BJ (cell line): ENCODE measurements around the gene ALAS1. TPM values are rescaled to one million over a fixed set of nuclear protein-coding genes. Genes with fewer than 3 reads are reported as not detected.

ENCODE experiments used
- CTCF ChIA-PET: fragments of 350-600 bp; formaldehyde crosslinking; extraction: SDS; loops from one replicate; lab custom pipeline; 2021; ENCODE audit warnings: antibody characterized with exemption, inconsistent platforms; lab: Yijun Ruan, JAX
- POLR2A ChIA-PET: fragments of 300-600 bp; sonication (Branson Sonifier 250); formaldehyde crosslinking; extraction: SDS; loops from one replicate; lab custom pipeline; 2021; ENCODE audit warnings: antibody characterized with exemption; lab: Charles Lee
- DNase-seq: peaks from one replicate; pipeline ENCODE4 v3.0.0-alpha.2; 2011; ENCODE audit warnings: low read depth
- H3K27me3 ChIP-seq: 2 replicates; pipeline ENCODE4 v1.6.0; 2011; ENCODE audit warnings: low read length; ENCODE audit not compliant: control insufficient read depth, insufficient read depth
- H3K36me3 ChIP-seq: 2 replicates; pipeline ENCODE4 v1.5.1; 2011; ENCODE audit warnings: low read length; ENCODE audit not compliant: control insufficient read depth, insufficient read depth
- H3K4me3 ChIP-seq: 2 replicates; pipeline ENCODE4 v1.5.1; 2011; ENCODE audit warnings: low read depth, mild to moderate bottlenecking, control low read depth, low read length
- polyA plus RNA-seq: library from polyadenylated mRNA; depleted of rRNA; stranded (reverse); fragments of >200 nt; gene quantifications from 2 replicates; pipeline ENCODE4 v1.2.3, GENCODE V29; 2011
- TF ChIP-seq, protein P1 (sequence below): IDR thresholded peaks from 2 replicates; pipeline ENCODE4 v1.5.1; 2011; ENCODE audit warnings: low read depth, mild to moderate bottlenecking, control low read depth, inconsistent platforms, low read length, moderate library complexity; ENCODE audit not compliant: insufficient read depth

Gene ALAS1
- polyA plus RNA-seq, 1 experiment = 51.7 TPM

GRCh38 chr3:52247409-52248164, 49.6 kb downstream of the ALAS1 start:
- TF ChIP-seq, protein P1, sequence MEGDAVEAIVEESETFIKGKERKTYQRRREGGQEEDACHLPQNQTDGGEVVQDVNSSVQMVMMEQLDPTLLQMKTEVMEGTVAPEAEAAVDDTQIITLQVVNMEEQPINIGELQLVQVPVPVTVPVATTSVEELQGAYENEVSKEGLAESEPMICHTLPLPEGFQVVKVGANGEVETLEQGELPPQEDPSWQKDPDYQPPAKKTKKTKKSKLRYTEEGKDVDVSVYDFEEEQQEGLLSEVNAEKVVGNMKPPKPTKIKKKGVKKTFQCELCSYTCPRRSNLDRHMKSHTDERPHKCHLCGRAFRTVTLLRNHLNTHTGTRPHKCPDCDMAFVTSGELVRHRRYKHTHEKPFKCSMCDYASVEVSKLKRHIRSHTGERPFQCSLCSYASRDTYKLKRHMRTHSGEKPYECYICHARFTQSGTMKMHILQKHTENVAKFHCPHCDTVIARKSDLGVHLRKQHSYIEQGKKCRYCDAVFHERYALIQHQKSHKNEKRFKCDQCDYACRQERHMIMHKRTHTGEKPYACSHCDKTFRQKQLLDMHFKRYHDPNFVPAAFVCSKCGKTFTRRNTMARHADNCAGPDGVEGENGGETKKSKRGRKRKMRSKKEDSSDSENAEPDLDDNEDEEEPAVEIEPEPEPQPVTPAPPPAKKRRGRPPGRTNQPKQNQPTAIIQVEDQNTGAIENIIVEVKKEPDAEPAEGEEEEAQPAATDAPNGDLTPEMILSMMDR = no peak
- ChIA-PET CTCF (interaction anchor here (0.7 kb wide), 1 partner anchor 180 kb away, joined by 3 read pairs; no protein-coding TSS in a partner anchor), POLR2A (no interaction called here)
- no peak for DNase-seq
- Histone ChIP-seq H3K36me3 (peaks cover 15% of the 10 kb centered on the region), H3K27me3 (no peaks in the 10 kb centered on the region), H3K4me3 (no peak overlapping the region)

DNA sequence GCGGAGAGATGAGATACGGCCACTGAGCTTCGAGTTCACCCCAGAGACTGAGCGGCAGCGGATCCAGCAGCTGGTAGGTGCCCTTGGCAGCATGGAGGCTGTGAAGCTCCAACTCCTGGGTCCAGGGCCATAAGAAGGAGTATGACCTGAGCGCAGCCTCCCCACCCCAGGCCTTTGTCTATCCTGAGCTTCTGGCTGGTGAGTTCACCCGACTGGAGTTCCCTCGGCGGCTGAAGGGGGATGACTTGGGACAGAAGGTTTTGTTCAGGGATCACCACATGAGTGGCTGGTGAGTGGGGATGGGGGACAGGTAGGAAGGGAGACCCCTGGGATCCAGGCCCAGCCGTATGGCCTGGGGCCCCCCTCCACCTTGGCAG, 50.2 kb downstream of the ALAS1 start:
- CTCF ChIA-PET = interaction anchor here (0.7 to 1.2 kb wide), 2 partner anchors 15 to 179 kb away, joined by 3 read pairs; no protein-coding TSS in a partner anchor
- no peak for DNase-seq
- Histone ChIP-seq H3K27me3 (no peaks in the 10 kb centered on the region), H3K4me3 (no peak overlapping the region), H3K36me3 (peaks cover 15% of the 10 kb centered on the region)
- TF ChIP-seq, protein P1 = no peak
- POLR2A ChIA-PET = no interaction called here

DNA sequence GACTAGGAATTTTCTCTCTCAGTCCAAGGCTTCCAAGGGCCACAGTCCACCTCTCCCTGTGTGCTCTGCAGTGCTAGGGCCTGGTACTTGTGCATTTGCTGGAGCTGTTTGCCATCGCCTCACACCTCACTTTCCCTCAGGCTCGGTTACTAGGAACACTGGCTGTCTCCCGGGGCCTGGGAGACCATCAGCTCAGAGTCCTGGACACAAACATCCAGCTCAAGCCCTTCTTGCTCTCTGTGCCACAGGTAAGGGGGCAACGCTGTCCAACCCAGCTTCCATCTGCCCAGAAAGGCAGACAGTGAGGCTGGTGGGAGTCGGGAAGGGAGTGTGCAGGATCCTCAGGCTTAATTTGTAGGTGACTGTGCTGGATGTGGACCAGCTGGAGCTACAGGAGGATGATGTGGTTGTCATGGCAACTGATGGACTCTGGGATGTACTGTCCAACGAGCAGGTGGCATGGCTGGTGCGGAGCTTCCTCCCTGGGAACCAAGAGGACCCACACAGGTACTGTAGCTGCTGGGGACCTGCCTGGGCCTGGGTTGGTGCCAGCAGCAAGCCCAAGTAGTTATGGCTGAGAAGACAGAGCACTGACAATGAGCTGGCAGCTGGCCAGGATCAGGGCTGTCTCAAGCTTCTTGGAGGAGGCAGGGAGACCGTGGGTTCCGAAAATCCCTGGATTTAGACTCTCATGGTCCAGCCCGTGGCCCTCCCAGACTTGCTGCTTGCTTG, 51.0 kb downstream of the ALAS1 start:
- DNase-seq = no peak
- TF ChIP-seq, protein P1 = no peak
- Histone ChIP-seq H3K4me3 (no peak overlapping the region), H3K27me3 (no peaks in the 10 kb centered on the region), H3K36me3 (peaks cover 22% of the 10 kb centered on the region)
- CTCF ChIA-PET = interaction anchor here (1.2 to 2.2 kb wide), 2 partner anchors 13 to 14 kb away, joined by 3 to 5 read pairs; no protein-coding TSS in a partner anchor
- POLR2A ChIA-PET = no interaction called here

DNA sequence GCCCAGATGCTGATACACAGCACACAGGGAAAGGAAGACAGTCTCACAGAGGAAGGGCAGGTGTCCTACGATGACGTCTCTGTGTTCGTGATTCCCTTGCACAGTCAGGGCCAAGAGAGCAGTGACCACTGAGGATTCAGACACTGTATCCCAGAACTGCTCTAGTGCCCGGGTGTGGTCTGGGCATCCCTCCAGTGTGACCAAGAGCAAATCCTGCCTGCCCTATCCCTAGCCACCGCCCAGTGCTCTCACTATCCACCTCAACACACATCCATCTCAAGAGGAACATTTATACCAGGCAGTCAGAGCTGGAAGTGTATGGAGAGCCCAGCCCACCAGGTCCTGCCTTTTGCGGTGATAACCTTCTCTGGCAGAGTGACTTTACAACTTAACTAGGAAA, 51.7 kb downstream of the ALAS1 start:
- Histone ChIP-seq H3K27me3 (no peaks in the 10 kb centered on the region), H3K4me3 (no peak overlapping the region), H3K36me3 (peaks cover 22% of the 10 kb centered on the region)
- ChIA-PET CTCF (interaction anchor here (1.1 to 2.4 kb wide), 3 partner anchors 9 to 87 kb away, joined by 3 to 7 read pairs (median 5); no protein-coding TSS in a partner anchor), POLR2A (no interaction called here)
- DNase-seq = no peak
- TF ChIP-seq, protein P1 = no peak

DNA sequence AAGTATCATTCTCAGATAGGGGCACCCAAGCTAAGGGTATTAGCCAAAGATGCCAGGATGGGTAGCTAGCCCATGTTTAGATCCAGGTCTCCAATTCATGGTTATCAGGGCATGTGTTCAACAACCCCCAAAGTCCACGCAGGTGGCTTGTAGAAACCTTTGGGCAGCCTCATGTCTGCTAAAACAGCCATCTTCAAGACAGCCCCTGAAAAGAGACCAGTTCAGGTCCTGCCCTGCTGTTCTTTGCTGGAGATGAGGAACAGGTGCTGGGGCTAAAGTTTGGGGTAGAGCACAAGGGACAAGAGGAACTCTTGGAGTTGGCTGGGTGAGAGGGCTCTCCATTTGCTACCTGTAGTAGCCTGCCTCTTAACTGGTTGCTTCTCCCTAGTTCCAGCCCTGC, 52.2 kb downstream of the ALAS1 start:
- POLR2A ChIA-PET = no interaction called here
- H3K27me3 ChIP-seq = no peaks in the 10 kb centered on the region
- peaks cover 22% of the 10 kb centered on the region for H3K36me3 ChIP-seq
- TF ChIP-seq, protein P1 = no peak
- no peak overlapping the region for H3K4me3 ChIP-seq
- CTCF ChIA-PET = interaction anchor here (1.1 to 2.4 kb wide), 4 partner anchors 10 to 86 kb away, joined by 3 to 7 read pairs (median 6); no protein-coding TSS in a partner anchor
- no peak for DNase-seq
